Measurements from ENCODE around the gene CNIH4. TPM values are rescaled to one million over a fixed set of nuclear protein-coding genes. Genes with fewer than 3 reads are reported as not detected.

The CNIH4 gene
- total RNA-seq, 1 donor from 2014 or later = 68.0 TPM

- peaks cover 19% of the 10 kb centered on the region for H3K36me3 Mint-ChIP-seq (ENCODE audit: low read depth, unreplicated experiment)
- H3K4me3 ChIP-seq (ENCODE audit: insufficient read depth, low read depth, low read length) = no peak overlapping the region
- H3K4me3 Mint-ChIP-seq (ENCODE audit: unreplicated experiment) = no peak overlapping the region
- H3K27me3 Mint-ChIP-seq (ENCODE audit: low read depth, unreplicated experiment) = no peaks in the 10 kb centered on the region
- peaks cover 31% of the 10 kb centered on the region for H4K20me1 ChIP-seq (ENCODE audit: insufficient read depth, low read length)
- peaks cover 10% of the 10 kb centered on the region for H3K4me1 ChIP-seq (ENCODE audit: insufficient read depth, low read length)
- H3K4me1 Mint-ChIP-seq (ENCODE audit: low read depth, unreplicated experiment) = peaks cover 30% of the 10 kb centered on the region
- no peaks in the 10 kb centered on the region for H3K9me3 ChIP-seq (ENCODE audit: insufficient read depth, low read depth, low read length)
- no peak overlapping the region for H2AFZ ChIP-seq (ENCODE audit: low read depth, low read length)
- DNase-seq (ENCODE audit: low read depth) = no peak
- H3K4me2 ChIP-seq (ENCODE audit: low read length) = no peak overlapping the region
- H3K9me3 Mint-ChIP-seq (ENCODE audit: unreplicated experiment) = no peaks in the 10 kb centered on the region
- no peak overlapping the region for H3K27ac Mint-ChIP-seq (ENCODE audit: unreplicated experiment)
- no peak overlapping the region for H3K27ac ChIP-seq (ENCODE audit: low read depth, low read length)
- H3K79me2 ChIP-seq (ENCODE audit: insufficient read depth, low read length) = peaks cover 4% of the 10 kb centered on the region
- H3K27me3 ChIP-seq (ENCODE audit: insufficient read depth, low read length) = no peaks in the 10 kb centered on the region
- no peak overlapping the region for H3K9ac ChIP-seq (ENCODE audit: low read length)
- H3K36me3 ChIP-seq (ENCODE audit: insufficient read depth, low read length) = peaks cover 19% of the 10 kb centered on the region
- TF ChIP-seq EZH2 (IDR thresholded peaks at IDR 0.05; ENCODE audit: insufficient read depth, low read length) (no peak), CTCF (IDR thresholded peaks at IDR 0.05; ENCODE audit: insufficient read depth, low read depth, low read length) (no peak)
- FAIRE-seq = no peak
These were observed 16.4 kb downstream of the CNIH4 start for GRCh38 chr1:224373008-224373590.

- H3K79me2 ChIP-seq (ENCODE audit: insufficient read depth, low read length) = peaks cover 4% of the 10 kb centered on the region
- no peaks in the 10 kb centered on the region for H3K9me3 ChIP-seq (ENCODE audit: insufficient read depth, low read depth, low read length)
- H2AFZ ChIP-seq (ENCODE audit: low read depth, low read length) = no peak overlapping the region
- peaks cover 10% of the 10 kb centered on the region for H3K4me1 ChIP-seq (ENCODE audit: insufficient read depth, low read length)
- Mint-ChIP-seq H3K4me1 (ENCODE audit: low read depth, unreplicated experiment) (peaks cover 35% of the 10 kb centered on the region), H3K36me3 (ENCODE audit: low read depth, unreplicated experiment) (peaks cover 21% of the 10 kb centered on the region), H3K9me3 (ENCODE audit: unreplicated experiment) (no peaks in the 10 kb centered on the region), H3K27me3 (ENCODE audit: low read depth, unreplicated experiment) (no peaks in the 10 kb centered on the region), H3K4me3 (ENCODE audit: unreplicated experiment) (no peak overlapping the region), H3K27ac (ENCODE audit: unreplicated experiment) (no peak overlapping the region)
- FAIRE-seq (no peak), DNase-seq (ENCODE audit: low read depth) (no peak)
- peaks cover 23% of the 10 kb centered on the region for H3K36me3 ChIP-seq (ENCODE audit: insufficient read depth, low read length)
- no peaks in the 10 kb centered on the region for H3K27me3 ChIP-seq (ENCODE audit: insufficient read depth, low read length)
- H3K4me2 ChIP-seq (ENCODE audit: low read length) = no peak overlapping the region
- no peak overlapping the region for H3K9ac ChIP-seq (ENCODE audit: low read length)
- peaks cover 36% of the 10 kb centered on the region for H4K20me1 ChIP-seq (ENCODE audit: insufficient read depth, low read length)
- no peak overlapping the region for H3K27ac ChIP-seq (ENCODE audit: low read depth, low read length)
- TF ChIP-seq EZH2 (IDR thresholded peaks at IDR 0.05; ENCODE audit: insufficient read depth, low read length) = no peak
- no peak for TF ChIP-seq CTCF (IDR thresholded peaks at IDR 0.05; ENCODE audit: insufficient read depth, low read depth, low read length)
- no peak overlapping the region for H3K4me3 ChIP-seq (ENCODE audit: insufficient read depth, low read depth, low read length)
These were observed 18.4 kb downstream of the CNIH4 start for GRCh38 chr1:224375059-224375458.

GRCh38 chr1:224377676-224378006 is 21.0 kb downstream of the CNIH4 start:
- Histone ChIP-seq H3K4me3 (ENCODE audit: insufficient read depth, low read depth, low read length) (no peak overlapping the region), H3K27ac (ENCODE audit: low read depth, low read length) (no peak overlapping the region), H3K79me2 (ENCODE audit: insufficient read depth, low read length) (peaks cover 4% of the 10 kb centered on the region), H3K9me3 (ENCODE audit: insufficient read depth, low read depth, low read length) (no peaks in the 10 kb centered on the region), H3K9ac (ENCODE audit: low read length) (no peak overlapping the region), H2AFZ (ENCODE audit: low read depth, low read length) (no peak overlapping the region), H3K27me3 (ENCODE audit: insufficient read depth, low read length) (no peaks in the 10 kb centered on the region), H3K4me1 (ENCODE audit: insufficient read depth, low read length) (peaks cover 10% of the 10 kb centered on the region), H3K36me3 (ENCODE audit: insufficient read depth, low read length) (peaks cover 25% of the 10 kb centered on the region), H3K4me2 (ENCODE audit: low read length) (peak overlapping the region; percentile 22), H4K20me1 (ENCODE audit: insufficient read depth, low read length) (peaks cover 36% of the 10 kb centered on the region)
- no peaks in the 10 kb centered on the region for H3K9me3 Mint-ChIP-seq (ENCODE audit: unreplicated experiment)
- H3K27me3 Mint-ChIP-seq (ENCODE audit: low read depth, unreplicated experiment) = no peaks in the 10 kb centered on the region
- no peak overlapping the region for H3K4me3 Mint-ChIP-seq (ENCODE audit: unreplicated experiment)
- TF ChIP-seq CTCF (IDR thresholded peaks at IDR 0.05; ENCODE audit: insufficient read depth, low read depth, low read length) (no peak), EZH2 (IDR thresholded peaks at IDR 0.05; ENCODE audit: insufficient read depth, low read length) (no peak)
- no peak for FAIRE-seq
- peak; percentile 60 for DNase-seq (ENCODE audit: low read depth)
- peak overlapping the region; percentile 62 for H3K27ac Mint-ChIP-seq (ENCODE audit: unreplicated experiment)
- H3K36me3 Mint-ChIP-seq (ENCODE audit: low read depth, unreplicated experiment) = peaks cover 16% of the 10 kb centered on the region
- H3K4me1 Mint-ChIP-seq (ENCODE audit: low read depth, unreplicated experiment) = peaks cover 41% of the 10 kb centered on the region

Measured in astrocyte (in vitro differentiated cells and primary cell).